ENCODE measurements around the gene OGT.

DNA sequence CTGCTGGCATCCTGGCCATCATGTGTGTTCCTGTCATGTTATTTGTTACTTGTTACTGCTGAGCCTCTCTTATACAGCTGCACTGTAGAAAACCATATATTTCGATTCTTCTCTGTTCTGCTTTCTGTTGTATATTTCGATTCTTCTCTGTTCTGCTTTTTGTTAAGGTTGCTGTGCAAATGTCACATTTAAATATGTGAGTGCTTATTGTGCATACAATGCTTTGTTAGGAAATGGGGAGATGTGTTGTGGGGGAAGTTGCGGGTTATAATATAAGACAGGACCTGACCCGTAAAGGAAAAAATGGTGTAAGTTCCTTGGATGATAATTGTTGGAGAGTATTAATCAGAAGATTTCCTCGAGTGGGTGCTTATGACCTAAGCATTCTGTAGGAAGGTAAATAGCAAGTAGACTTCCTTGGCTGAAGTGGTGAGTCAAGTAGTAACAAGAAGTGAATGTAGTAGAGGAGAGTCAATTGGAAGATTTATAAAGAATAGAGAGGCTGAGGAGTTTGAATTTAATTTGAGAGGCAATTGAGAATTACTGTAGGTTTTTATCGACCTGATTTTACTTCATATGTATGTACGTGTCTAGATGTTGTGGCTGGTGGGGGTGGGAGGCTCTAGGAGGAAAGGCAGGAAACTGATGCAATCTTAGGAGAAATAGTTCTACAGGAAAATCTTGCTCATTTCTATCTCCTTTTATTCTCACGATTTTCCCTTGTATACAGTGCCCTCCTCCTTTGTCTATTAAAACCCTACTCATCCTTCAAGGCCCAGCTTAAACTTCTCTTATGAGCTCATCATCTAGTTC is 8.5 kb downstream of the OGT start:
- TF ChIP-seq DPF2 (IDR thresholded peaks at IDR 0.05) (no peak), MYC (IDR thresholded peaks at IDR 0.05; ENCODE audit: insufficient read depth, insufficient read length, insufficient replicate concordance, low read length, severe bottlenecking) (no peak), MEF2A (IDR thresholded peaks at IDR 0.05; ENCODE audit: insufficient read depth, low read depth, low read length) (no peak), MEF2B (IDR thresholded peaks at IDR 0.05; ENCODE audit: partially characterized antibody, poor library complexity, severe bottlenecking) (no peak), STAT3 (IDR thresholded peaks at IDR 0.05; ENCODE audit: low read depth, low read length) (no peak)
- TF ChIP-seq, protein P1, sequence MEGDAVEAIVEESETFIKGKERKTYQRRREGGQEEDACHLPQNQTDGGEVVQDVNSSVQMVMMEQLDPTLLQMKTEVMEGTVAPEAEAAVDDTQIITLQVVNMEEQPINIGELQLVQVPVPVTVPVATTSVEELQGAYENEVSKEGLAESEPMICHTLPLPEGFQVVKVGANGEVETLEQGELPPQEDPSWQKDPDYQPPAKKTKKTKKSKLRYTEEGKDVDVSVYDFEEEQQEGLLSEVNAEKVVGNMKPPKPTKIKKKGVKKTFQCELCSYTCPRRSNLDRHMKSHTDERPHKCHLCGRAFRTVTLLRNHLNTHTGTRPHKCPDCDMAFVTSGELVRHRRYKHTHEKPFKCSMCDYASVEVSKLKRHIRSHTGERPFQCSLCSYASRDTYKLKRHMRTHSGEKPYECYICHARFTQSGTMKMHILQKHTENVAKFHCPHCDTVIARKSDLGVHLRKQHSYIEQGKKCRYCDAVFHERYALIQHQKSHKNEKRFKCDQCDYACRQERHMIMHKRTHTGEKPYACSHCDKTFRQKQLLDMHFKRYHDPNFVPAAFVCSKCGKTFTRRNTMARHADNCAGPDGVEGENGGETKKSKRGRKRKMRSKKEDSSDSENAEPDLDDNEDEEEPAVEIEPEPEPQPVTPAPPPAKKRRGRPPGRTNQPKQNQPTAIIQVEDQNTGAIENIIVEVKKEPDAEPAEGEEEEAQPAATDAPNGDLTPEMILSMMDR (IDR thresholded peaks at IDR 0.05 in 2 of 3, conservative IDR thresholded peaks at IDR 0.05 in 1 of 3; ENCODE audit: control insufficient read depth in 2 of 3, extremely low read depth in 1 of 3, insufficient read depth in 1 of 3, low read depth in 3 of 3, low read length in 3 of 3), result no peak

Measured in GM12878 (cell line).